TTC549 (cell line): ENCODE results near the gene SH3BP2.

ENCODE experiments used
- FAIRE-seq: peaks from 2 replicates; lab custom pipeline; 2012; peaks lifted over from hg19 to GRCh38; lab: Jason Lieb, UNC

The SH3BP2 gene

GRCh38 chr4:2804449-2804972, 11.6 kb downstream of the SH3BP2 start:
- FAIRE-seq = no peak

DNA sequence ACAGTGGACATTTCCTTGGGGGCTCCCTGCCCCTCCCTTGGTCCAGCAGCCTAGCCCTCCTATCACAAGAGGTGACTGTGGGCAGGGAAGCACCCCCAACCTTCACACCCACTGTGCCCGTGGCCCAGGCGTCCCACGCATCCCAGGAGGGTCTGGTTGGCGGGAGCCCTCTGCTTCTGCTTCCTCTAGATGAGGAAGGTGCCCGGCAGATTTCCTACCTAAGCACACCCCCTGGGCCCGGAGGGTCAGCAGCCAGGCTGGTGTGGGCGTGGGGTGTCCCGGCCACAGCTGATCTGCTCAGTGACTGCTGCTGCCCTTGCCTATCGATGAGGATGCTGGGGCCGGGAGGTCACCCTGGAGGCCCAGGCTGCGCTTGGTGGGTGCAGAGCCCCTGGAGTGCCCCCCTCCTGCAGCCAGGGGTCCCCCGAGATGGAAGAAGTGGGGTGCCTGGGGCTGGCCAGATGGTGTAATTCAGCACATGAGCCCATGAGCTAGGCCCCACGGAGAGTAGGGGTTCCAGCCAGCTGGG, 12.2 kb downstream of the SH3BP2 start:
- no peak for FAIRE-seq

GRCh38 chr4:2805712-2806389, 13.0 kb downstream of the SH3BP2 start:
- FAIRE-seq = no peak

DNA sequence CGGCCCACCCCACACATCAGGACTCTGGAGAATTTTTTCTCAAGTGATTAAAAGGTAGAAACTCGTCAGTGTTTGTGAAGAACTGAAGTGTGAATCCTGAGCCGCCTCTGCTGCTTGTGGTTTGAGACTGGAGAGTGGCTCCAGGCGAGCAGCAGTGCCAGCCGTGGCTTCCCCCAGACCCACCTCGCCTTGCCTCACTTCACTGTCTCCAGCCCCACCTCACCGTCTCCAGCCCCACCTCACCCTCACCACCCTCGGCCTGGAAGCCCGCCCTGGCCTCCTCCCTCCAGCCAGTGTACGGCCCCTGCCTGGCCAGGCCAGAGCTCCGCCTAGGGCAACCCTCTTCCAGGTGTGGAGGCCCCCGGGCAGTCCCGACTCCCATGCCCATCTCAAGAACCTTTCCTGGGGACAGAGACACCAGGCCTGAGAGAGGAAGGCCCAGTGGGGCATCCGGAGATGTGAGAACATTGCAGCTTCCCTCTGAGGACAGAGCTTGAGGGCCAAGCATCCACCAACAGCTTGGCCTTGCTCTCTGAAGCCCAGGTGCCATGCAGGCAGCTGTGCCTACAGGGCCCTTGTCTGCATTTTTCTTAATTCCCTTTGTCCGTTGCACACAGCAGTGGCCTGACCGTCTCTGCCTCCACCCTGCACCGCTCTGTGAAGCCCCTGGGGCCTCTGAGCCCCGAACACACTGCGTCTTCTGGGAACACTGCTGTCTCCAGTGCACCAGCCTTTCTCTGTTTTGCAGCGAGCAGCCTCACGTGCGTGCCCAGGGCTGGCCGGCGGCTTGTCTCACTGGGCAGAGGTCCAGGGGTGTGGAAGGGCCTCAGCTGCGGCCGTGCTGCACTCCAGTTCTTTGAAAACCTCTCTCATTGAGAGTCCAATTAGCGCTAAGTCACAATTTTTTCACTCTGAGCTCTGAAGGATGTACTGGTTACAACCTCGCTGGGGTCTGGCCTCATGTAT, 13.8 kb downstream of the SH3BP2 start:
- FAIRE-seq = no peak

DNA sequence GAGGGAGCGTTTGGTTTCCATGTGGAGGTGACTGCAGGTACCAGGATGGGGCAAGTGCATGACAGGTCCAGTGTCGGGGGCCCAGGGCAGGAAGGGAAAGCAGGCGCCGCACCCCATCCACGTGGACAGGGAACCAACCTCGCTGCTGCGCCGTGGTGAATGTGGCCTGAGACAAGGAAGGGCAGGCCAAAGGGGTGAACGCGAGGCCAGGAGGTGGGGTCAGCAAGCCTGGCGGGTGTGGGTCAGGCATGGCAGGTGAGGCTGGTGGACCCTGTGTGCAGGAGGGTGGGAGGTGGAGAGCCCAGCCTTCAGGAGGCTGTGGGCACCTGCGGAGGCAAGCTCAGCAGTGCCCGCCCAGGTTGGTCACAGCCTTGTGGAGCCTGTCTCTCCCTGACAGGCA, 14.7 kb downstream of the SH3BP2 start:
- FAIRE-seq = no peak

DNA sequence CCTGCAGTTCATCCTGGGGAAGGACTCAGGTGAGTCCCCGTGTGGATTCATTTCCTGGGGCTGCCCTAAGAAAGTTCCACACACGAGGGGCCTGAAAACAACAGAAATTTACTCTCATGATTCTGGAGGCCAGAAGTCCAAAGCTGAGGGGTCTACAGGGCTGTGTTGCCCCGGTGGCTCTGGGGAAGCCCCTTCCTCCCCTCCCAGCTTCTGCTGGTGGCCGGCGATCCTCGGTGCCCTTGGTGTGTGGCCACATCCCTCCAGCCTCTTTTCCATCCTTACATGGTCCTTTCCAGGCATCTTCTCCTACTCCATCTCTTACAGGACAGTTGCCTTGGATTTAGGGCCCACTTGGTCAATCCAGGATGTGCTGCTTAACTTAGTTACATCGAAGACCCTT, 15.1 kb downstream of the SH3BP2 start:
- no peak for FAIRE-seq

DNA sequence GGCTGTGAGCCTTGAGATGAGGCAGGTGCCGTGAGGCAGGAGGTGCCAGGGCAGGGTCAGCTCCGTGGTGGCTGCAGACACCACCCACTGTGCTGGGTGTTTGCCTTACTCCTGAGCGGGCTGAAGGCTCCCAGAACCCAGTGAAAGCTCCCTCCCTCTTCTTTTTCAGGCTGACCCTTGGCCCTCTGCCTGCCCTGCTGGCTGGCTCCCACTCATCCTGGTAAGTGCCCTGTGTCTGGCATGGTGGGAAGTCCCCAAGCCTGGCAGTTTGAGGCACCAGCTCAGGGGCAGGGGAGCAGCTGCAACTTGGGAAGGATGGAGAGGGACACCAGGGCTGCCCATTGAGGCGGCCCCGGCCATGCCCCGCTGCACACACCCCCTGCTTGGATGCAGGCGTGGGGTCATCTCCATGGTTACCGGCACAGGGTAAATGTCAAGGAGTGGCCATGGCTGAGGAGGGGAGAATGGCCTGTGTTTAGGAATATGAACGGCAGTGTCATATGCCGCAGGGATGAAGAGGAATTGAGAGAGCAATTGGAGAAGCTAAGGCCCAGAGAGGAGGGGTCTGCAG, 16.8 kb downstream of the SH3BP2 start:
- FAIRE-seq = no peak

DNA sequence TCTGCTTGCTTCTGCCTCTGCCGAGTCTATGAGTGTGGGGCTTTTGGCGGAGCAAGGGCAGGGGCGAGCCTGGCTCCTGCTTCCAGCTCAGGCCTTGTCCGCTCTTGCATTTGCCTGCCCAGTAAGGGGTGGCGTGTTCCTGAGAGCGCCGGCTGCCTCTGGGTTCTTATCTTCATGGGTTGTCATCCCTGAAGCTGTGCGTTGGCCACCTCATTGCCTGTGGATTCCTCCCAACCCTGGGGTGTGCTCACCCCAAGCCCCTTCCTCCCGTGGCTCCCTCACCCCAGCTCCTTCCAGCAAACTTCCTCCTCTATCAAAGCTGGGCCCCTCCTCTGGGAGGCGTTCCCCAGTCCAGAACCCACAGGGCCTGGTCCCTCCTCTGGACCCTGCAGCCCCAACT, 17.5 kb downstream of the SH3BP2 start:
- FAIRE-seq = no peak

GRCh38 chr4:2811830-2812611, 19.1 kb downstream of the SH3BP2 start:
- no peak for FAIRE-seq

DNA sequence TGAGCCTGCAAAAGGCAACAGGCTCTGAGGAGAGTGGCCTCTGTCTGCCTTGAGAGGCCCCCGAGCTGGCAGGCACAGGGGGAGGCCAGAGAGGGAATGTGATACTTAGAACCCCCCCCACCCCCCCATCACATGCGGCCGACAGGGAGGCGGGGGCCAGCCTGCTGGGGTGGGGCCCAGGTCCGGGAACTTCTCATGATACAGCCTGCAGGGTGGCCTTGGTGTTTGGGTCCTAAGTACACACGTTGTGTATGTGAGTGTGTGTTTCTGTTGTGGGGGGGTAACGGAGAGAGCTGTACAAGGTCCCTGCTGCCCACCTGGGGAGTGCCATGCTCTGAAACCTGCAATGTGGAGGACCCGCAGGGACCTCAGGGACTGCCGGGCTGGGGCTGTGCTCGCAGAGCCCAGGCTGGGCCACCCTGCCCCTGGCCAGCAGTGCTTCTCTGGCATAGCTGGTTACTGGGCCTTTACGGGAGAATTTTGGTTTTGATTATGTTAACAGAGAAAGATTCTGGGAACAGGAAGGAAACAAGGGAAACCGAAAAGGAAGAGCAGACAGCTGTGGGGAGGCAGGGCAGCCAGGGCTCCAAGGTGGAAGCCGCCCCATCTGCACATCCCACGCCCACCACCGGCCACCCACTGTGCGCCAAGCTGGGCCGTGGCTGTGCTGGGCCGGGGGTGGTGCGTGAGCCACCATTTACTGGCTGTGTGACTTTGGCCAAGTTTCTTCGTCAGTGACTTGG, 19.9 kb downstream of the SH3BP2 start:
- FAIRE-seq = no peak

DNA sequence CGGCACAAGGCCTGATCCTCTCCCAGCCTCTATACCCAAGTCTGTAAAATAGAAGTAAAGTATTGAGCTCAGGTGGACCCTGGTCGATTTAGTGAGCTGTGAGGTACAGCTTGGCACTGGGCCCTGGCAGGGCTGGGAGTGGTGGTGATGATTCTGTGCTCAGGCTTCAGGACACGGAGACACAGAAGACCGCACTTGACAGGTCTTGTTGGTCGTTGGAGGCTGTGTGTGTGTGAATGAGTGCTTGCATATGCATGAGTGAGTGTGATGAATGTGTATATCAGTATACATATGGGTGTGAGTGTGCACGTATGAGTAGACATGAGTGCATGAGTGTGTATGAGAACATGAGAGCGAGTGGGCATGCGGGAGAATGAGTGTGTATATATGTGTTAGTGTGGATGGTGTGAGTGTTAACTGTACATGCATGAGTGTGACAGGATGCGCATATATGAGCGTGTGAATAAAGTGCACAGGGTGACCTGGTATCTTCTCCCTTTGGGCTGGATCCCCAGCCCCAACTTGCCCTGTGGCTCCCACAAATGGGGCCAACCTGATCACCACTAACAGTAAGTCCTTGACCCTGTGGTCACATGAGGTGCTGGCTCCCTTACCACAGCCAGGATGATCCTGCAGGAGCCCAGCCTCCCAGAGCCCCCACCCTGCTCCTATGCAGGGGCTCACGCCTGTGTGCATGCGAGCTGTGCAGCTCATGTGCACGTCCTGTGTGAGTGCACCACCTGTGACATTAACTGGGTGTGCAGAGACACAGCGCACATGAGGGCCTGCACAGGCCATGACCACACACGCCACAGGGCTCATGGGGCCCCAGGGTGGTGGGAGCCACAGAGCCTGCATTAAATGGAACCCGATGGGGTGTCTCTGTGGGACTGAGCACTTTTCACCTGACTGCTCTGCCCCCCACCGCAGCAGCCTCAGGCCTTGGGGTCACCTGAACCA, 20.8 kb downstream of the SH3BP2 start:
- FAIRE-seq = no peak

- no peak for FAIRE-seq
Observed at GRCh38 chr4:2814627-2815270, 21.9 kb downstream of the SH3BP2 start.

GRCh38 chr4:2816401-2816954, 23.6 kb downstream of the SH3BP2 start:
- FAIRE-seq = no peak

DNA sequence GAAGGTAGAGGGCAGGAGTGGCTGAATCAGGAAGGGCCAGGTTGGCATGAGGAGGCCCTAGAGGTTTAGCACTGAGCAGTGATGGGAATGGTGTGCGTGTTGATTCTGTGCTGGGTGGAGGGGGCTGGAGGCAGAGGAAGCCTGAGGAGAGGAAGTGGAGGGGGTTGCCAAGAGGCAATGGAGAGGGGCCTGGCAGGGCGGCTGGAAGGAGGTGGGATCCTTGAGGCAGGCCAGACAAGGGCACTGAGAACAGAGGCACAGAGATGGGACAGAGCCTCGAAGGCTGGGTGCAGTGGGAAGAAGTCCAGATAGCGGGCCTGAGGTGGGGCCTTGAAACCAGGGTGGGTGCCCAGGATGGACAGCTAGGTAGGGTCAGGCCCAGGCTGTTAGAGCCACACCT, 24.3 kb downstream of the SH3BP2 start:
- FAIRE-seq = no peak

- no peak for FAIRE-seq
Observed at GRCh38 chr4:2817701-2818350, 24.9 kb downstream of the SH3BP2 start.

DNA sequence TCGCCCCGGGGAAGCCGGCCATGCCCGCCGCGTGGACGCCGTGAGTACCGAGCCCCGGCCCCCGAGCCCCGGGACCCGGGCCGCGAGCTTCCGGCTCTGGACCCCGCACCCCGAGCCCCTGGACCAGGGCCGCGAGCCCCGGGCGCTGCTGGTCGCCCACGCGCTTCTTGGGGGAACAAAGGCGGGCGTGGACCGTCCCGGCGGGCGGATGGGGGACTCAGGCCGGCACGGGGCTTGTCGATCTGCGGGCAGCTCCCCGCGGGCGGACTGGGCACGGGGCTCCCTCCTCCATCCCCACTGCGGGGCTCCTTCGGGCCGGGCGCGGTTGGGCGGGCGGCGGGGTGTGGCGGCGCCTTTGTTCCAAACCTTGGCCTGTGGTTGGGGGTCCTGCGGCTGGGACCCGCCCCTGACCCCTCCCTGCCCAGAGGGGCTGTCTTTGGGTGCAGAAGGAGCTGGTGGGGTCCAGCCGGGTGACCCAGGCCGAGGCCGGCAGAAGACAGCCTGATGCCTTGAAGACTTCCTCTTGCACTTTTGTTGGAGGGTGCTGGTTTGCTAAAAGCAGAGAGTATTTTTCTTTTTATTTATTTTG, 25.6 kb downstream of the SH3BP2 start:
- FAIRE-seq = no peak

- FAIRE-seq = no peak
Observed at GRCh38 chr4:2819244-2820215, 26.6 kb downstream of the SH3BP2 start.
